Neural progenitor cell (in vitro differentiated cells): ENCODE data around the gene CARMIL1. TPM values are rescaled to one million over a fixed set of nuclear protein-coding genes. Genes with fewer than 3 reads are reported as not detected.

Source experiments
- DNase-seq: peaks from one replicate; pipeline ENCODE4 v3.0.0-alpha.2; 2016; ENCODE audit warnings: low spot score
- H2AFZ ChIP-seq: fragments of 200-600 bp; sonication (generic); replicated peaks from 2 replicates; pipeline ENCODE4 v1.6.1; 2016; ENCODE audit warnings: antibody characterized with exemption
- H3F3A ChIP-seq: fragments of 200-600 bp; sonication (generic); 2 replicates; pipeline ENCODE4 v1.6.1; 2016; ENCODE audit warnings: antibody characterized with exemption, low read depth
- H3K27ac ChIP-seq: fragments of 200-600 bp; sonication (generic); 2 replicates; pipeline ENCODE4 v1.5.1; 2016; ENCODE audit warnings: mild to moderate bottlenecking
- H3K27me3 ChIP-seq: fragments of 200-600 bp; sonication (generic); 2 replicates; pipeline ENCODE4 v1.6.1; 2016; ENCODE audit warnings: mild to moderate bottlenecking, moderate library complexity
- H3K36me3 ChIP-seq: fragments of 200-600 bp; sonication (generic); 2 replicates; pipeline ENCODE4 v1.5.1; 2016
- H3K4me1 ChIP-seq: fragments of 200-600 bp; sonication (generic); 2 replicates; pipeline ENCODE4 v1.6.1; 2016; ENCODE audit warnings: mixed run types
- H3K4me2 ChIP-seq: fragments of 200-600 bp; sonication (generic); 2 replicates; pipeline ENCODE4 v1.6.1; 2016
- H3K4me3 ChIP-seq: fragments of 200-600 bp; sonication (generic); 2 replicates; pipeline ENCODE4 v1.5.1; 2016
- H3K79me2 ChIP-seq: fragments of 200-600 bp; sonication (generic); 2 replicates; pipeline ENCODE4 v1.6.1; 2016; ENCODE audit warnings: low read depth
- H3K9ac ChIP-seq: fragments of 200-600 bp; sonication (generic); 2 replicates; pipeline ENCODE4 v1.6.1; 2016
- H3K9me3 ChIP-seq: fragments of 200-600 bp; sonication (generic); 2 replicates; pipeline ENCODE4 v1.5.1; 2016; ENCODE audit warnings: low read depth
- H4K20me1 ChIP-seq: fragments of 200-600 bp; sonication (generic); 2 replicates; pipeline ENCODE4 v1.6.1; 2016; ENCODE audit warnings: low read depth
- H3K27ac Mint-ChIP-seq: 3 replicates; pipeline ENCODE4 v1.8.0; 2021; ENCODE audit warnings: mixed read lengths
- H3K27me3 Mint-ChIP-seq: 2 replicates; pipeline ENCODE4 v1.8.0; 2022; ENCODE audit warnings: low read depth, mild to moderate bottlenecking, inconsistent platforms, moderate library complexity, mixed read lengths; ENCODE audit not compliant: insufficient read depth
- H3K36me3 Mint-ChIP-seq: 3 replicates; pipeline ENCODE4 v1.8.0; 2021; ENCODE audit warnings: mixed read lengths
- H3K4me1 Mint-ChIP-seq: 3 replicates; pipeline ENCODE4 v1.8.0; 2021; ENCODE audit warnings: mixed read lengths
- H3K4me3 Mint-ChIP-seq: 3 replicates; pipeline ENCODE4 v1.8.0; 2021; ENCODE audit warnings: mild to moderate bottlenecking, moderate library complexity, mixed read lengths
- H3K9me3 Mint-ChIP-seq: 3 replicates; pipeline ENCODE4 v1.8.0; 2020; ENCODE audit warnings: mixed read lengths
- CTCF ChIP-seq: fragments of 200-600 bp; sonication (generic); IDR thresholded peaks from 2 replicates; pipeline ENCODE4 v1.5.1; 2017; ENCODE audit warnings: antibody characterized with exemption, mild to moderate bottlenecking
- EZH2 ChIP-seq: fragments of 200-600 bp; sonication (generic); IDR thresholded peaks from 2 replicates; pipeline ENCODE4 v1.6.1; 2017; ENCODE audit warnings: antibody characterized with exemption, mild to moderate bottlenecking, moderate library complexity
- EZH2phosphoT487 ChIP-seq: fragments of 200-600 bp; sonication (generic); IDR thresholded peaks from 2 replicates; pipeline ENCODE4 v1.6.1; 2017; ENCODE audit warnings: antibody characterized with exemption
- total RNA-seq: library from RNA; depleted of rRNA; stranded (reverse); fragments of >200 nt; gene quantifications from 2 replicates; pipeline ENCODE4 v1.2.3, GENCODE V29; 2015; ENCODE audit warnings: low replicate concordance

Gene CARMIL1
- total RNA-seq, 1 donor from 2014 or later = 13.3 TPM

DNA sequence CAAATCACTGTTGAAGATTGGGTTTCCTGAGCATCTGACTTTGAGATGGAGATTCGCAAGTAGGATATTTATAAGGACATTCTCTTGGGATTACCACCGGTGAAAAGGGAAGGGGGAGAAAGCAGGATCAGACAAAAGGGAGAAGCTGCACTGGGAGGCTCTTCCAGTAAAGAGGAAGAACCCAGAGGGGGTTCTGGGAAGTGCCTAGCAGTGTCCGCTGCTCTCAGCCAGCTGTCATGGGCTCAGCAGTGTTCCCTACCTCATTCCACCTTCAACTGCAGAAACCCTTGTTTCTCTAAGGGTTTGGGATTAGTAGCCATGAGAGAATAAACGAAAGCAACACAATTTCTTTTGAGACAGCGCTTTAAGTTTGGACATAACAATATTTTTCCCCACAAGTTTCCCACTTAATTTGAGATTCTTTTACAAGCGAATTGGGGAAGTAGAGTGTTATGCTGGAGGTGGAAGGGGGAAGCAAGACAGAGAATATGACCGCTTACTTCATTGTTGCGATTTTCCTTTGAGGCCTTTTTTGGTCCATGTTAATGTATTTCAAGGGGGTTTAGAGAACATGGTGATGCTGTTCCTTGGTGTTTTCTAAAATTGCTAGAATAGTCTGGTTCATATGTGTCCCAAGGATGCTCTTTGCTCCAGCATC is 218.3 kb downstream of the CARMIL1 start:
- Mint-ChIP-seq H3K4me3 (no peak overlapping the region), H3K4me1 (peaks cover 44% of the 10 kb centered on the region), H3K27me3 (no peaks in the 10 kb centered on the region), H3K27ac (no peak overlapping the region), H3K9me3 (no peaks in the 10 kb centered on the region), H3K36me3 (peaks cover 2% of the 10 kb centered on the region)
- no peaks in the 10 kb centered on the region for H3K79me2 ChIP-seq
- no peak overlapping the region for H3K4me2 ChIP-seq
- H3K4me3 ChIP-seq = no peak overlapping the region
- no peaks in the 10 kb centered on the region for H3K36me3 ChIP-seq
- TF ChIP-seq EZH2 (no peak), CTCF (no peak), EZH2phosphoT487 (no peak)
- H4K20me1 ChIP-seq = no peaks in the 10 kb centered on the region
- no peak overlapping the region for H3K27ac ChIP-seq
- no peak overlapping the region for H3K9ac ChIP-seq
- peak; percentile 11 for DNase-seq
- no peak overlapping the region for H2AFZ ChIP-seq
- H3K27me3 ChIP-seq = no peaks in the 10 kb centered on the region
- no peaks in the 10 kb centered on the region for H3F3A ChIP-seq
- H3K9me3 ChIP-seq = no peaks in the 10 kb centered on the region
- peaks cover 17% of the 10 kb centered on the region for H3K4me1 ChIP-seq

DNA sequence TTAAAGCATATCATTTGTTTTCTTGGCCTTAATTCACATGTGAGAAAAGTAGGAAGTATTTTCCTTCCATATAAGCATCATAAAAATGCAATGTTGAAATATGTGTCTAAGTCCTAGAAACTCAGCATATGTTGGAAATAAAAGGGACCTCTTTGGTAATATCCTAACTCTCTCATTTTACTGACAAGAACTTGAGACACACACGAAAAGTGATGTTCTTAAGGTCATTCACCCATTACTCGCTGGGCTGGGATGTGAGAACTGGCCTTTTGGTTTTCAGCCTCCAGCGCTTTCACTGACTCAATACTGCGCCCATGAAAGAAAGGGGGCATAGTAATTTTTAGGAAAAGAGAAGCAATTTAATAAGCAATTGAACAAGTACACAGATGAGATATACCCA is 219.3 kb downstream of the CARMIL1 start:
- Histone ChIP-seq H3K27ac (no peak overlapping the region), H3K27me3 (no peaks in the 10 kb centered on the region), H4K20me1 (no peaks in the 10 kb centered on the region), H3K79me2 (no peaks in the 10 kb centered on the region), H3K4me2 (no peak overlapping the region), H2AFZ (no peak overlapping the region), H3F3A (no peaks in the 10 kb centered on the region), H3K36me3 (no peaks in the 10 kb centered on the region), H3K4me3 (no peak overlapping the region), H3K9ac (no peak overlapping the region), H3K9me3 (no peaks in the 10 kb centered on the region), H3K4me1 (peaks cover 17% of the 10 kb centered on the region)
- no peak for TF ChIP-seq EZH2
- no peak for TF ChIP-seq CTCF
- TF ChIP-seq EZH2phosphoT487 = no peak
- no peak overlapping the region for H3K4me3 Mint-ChIP-seq
- H3K27ac Mint-ChIP-seq = no peak overlapping the region
- H3K27me3 Mint-ChIP-seq = no peaks in the 10 kb centered on the region
- H3K4me1 Mint-ChIP-seq = peaks cover 47% of the 10 kb centered on the region
- DNase-seq = no peak
- no peaks in the 10 kb centered on the region for H3K9me3 Mint-ChIP-seq
- H3K36me3 Mint-ChIP-seq = peaks cover 2% of the 10 kb centered on the region

GRCh38 chr6:25499615-25500235 is 220.6 kb downstream of the CARMIL1 start:
- Histone ChIP-seq H3K9ac (no peak overlapping the region), H2AFZ (no peak overlapping the region), H3K36me3 (no peaks in the 10 kb centered on the region), H3K4me1 (peaks cover 21% of the 10 kb centered on the region), H3K4me2 (no peak overlapping the region), H3F3A (no peaks in the 10 kb centered on the region), H3K9me3 (no peaks in the 10 kb centered on the region), H4K20me1 (no peaks in the 10 kb centered on the region), H3K4me3 (no peak overlapping the region), H3K27me3 (no peaks in the 10 kb centered on the region), H3K27ac (no peak overlapping the region), H3K79me2 (no peaks in the 10 kb centered on the region)
- Mint-ChIP-seq H3K36me3 (peaks cover 2% of the 10 kb centered on the region), H3K4me1 (peaks cover 59% of the 10 kb centered on the region), H3K27ac (peak overlapping the region; percentile 73), H3K27me3 (no peaks in the 10 kb centered on the region), H3K4me3 (peak overlapping the region; percentile 3), H3K9me3 (no peaks in the 10 kb centered on the region)
- TF ChIP-seq EZH2phosphoT487 (no peak), CTCF (no peak), EZH2 (no peak)
- no peak for DNase-seq
